ENCODE data around the gene CHRM2. TPM values are rescaled to one million over a fixed set of nuclear protein-coding genes. Genes with fewer than 3 reads are reported as not detected.

Gene CHRM2
- total RNA-seq, 1 experiment from 2014 or later = not detected

- TF ChIP-seq FOSL1 (IDR thresholded peaks at IDR 0.05; ENCODE audit: low read depth) (no peak), POLR2AphosphoS5 (IDR thresholded peaks at IDR 0.05; ENCODE audit: low read depth, low read length) (no peak), EZH2phosphoT487 (IDR thresholded peaks at IDR 0.05; ENCODE audit: borderline replicate concordance) (no peak), RAD21 (IDR thresholded peaks at IDR 0.05; ENCODE audit: low read depth) (no peak), SIN3A (IDR thresholded peaks at IDR 0.05; ENCODE audit: low read depth) (no peak), TCF7L2 (IDR thresholded peaks at IDR 0.05; ENCODE audit: borderline replicate concordance, extremely low read depth, insufficient read depth, insufficient read length) (no peak), ATF3 (IDR thresholded peaks at IDR 0.05) (no peak), ZFX (IDR thresholded peaks at IDR 0.05) (no peak), POLR2A (IDR thresholded peaks at IDR 0.05; ENCODE audit: borderline replicate concordance, extremely low read depth, insufficient read depth, insufficient read length) (no peak), ZBTB33 (IDR thresholded peaks at IDR 0.05; ENCODE audit: extremely low read depth, insufficient replicate concordance, low read length) (no peak), YY1 (IDR thresholded peaks at IDR 0.05; ENCODE audit: extremely low read depth, insufficient replicate concordance, low read depth, low read length) (no peak), EZH2 (IDR thresholded peaks at IDR 0.05) (no peak), ELF1 (IDR thresholded peaks at IDR 0.05; ENCODE audit: borderline replicate concordance, low read depth) (no peak), SP1 (IDR thresholded peaks at IDR 0.05; ENCODE audit: low read depth) (no peak), EGR1 (IDR thresholded peaks at IDR 0.05; ENCODE audit: low read depth) (no peak), MAX (IDR thresholded peaks at IDR 0.05) (no peak), REST (IDR thresholded peaks at IDR 0.05; ENCODE audit: low read depth) (no peak), CBX3 (IDR thresholded peaks at IDR 0.05; ENCODE audit: low read depth) (no peak)
- Histone ChIP-seq H3K9me3 (ENCODE audit: control insufficient read depth in 1 of 2, insufficient read depth in 1 of 2, low read depth in 1 of 2, low read length in 2 of 2) (peaks cover 9 to 17% of the 10 kb centered on the region in 2 experiments; a peak in 2 of 4 replicates), H3K4me3 (replicated peaks in 1 of 2; ENCODE audit: low read depth in 1 of 2, low read length in 2 of 2) (no peak overlapping the region), H3K9ac (ENCODE audit: low read length) (no peak overlapping the region), H3K4me1 (ENCODE audit: control insufficient read depth in 1 of 2, insufficient read depth in 2 of 2, low read length in 2 of 2) (no peaks in the 10 kb centered on the region), H3K4me2 (ENCODE audit: low read length) (no peak overlapping the region), H2AFZ (ENCODE audit: low read depth, low read length, poor library complexity, severe bottlenecking) (no peak overlapping the region), H3K36me3 (ENCODE audit: control insufficient read depth in 1 of 2, insufficient read depth in 2 of 2, low read length in 2 of 2) (no peaks in the 10 kb centered on the region), H3K9me2 (ENCODE audit: insufficient read depth) (no peaks in the 10 kb centered on the region), H3K27ac (ENCODE audit: low read depth, low read length) (no peak overlapping the region), H3K27me3 (ENCODE audit: insufficient read depth, low read length) (no peaks in the 10 kb centered on the region), H4K20me1 (ENCODE audit: insufficient read depth) (no peaks in the 10 kb centered on the region), H3K79me2 (ENCODE audit: insufficient read depth, low read length) (no peaks in the 10 kb centered on the region)
- intact Hi-C loops (cut with micrococcal nuclease) = no loop called here
- ChIA-PET POLR2A (no interaction called here), CTCF (no interaction called here), RAD21 (ENCODE audit: low non-redundant PET in 1 of 2, low total read pairs in 2 of 2, uncharacterized antibody in 2 of 2, unreplicated experiment in 2 of 2) (no interaction called here)
- DNase-seq (ENCODE audit: low read depth, low spot score) (no peak), ATAC-seq (no peak)
- BruUV-seq (replicated peaks) = no TSS peak
These were observed 177.1 kb downstream of the CHRM2 start for GRCh38 chr7:137045573-137045972.
